H9 (cell line): ENCODE measurements around the gene H2AZ2. TPM values are rescaled to one million over a fixed set of nuclear protein-coding genes. Genes with fewer than 3 reads are reported as not detected.
A peak's percentile ranks its signal among the peaks of the same experiment; 100 is the strongest.
"Not testable (repeated sequence)": the region's sequence is repeated elsewhere in the genome, so short reads cannot be mapped to it uniquely, and the experiment has no call there.

ENCODE experiments used
- DNase-seq: peaks from one replicate; pipeline ENCODE4 v3.0.0-alpha.2; 2017
- H2AFZ ChIP-seq: one replicate; pipeline ENCODE4 v1.6.1; 2013; ENCODE audit warnings: mild to moderate bottlenecking, low read length, control low read depth, moderate library complexity
- H2AK5ac ChIP-seq: 2 replicates; pipeline ENCODE4 v1.6.1; 2013; ENCODE audit warnings: low read length, control low read depth, mixed read lengths; ENCODE audit not compliant: insufficient read length
- H2BK120ac ChIP-seq: one replicate; pipeline ENCODE4 v1.6.1; 2013; ENCODE audit warnings: low read depth, mild to moderate bottlenecking, low read length, control low read depth, inconsistent platforms; ENCODE audit not compliant: poor library complexity, severe bottlenecking
- H2BK12ac ChIP-seq: 2 replicates; pipeline ENCODE4 v1.6.1; 2013; ENCODE audit warnings: low read length, control low read depth, mixed read lengths, low read depth; ENCODE audit not compliant: insufficient read length
- H2BK15ac ChIP-seq: 2 replicates; pipeline ENCODE4 v1.6.1; 2013; ENCODE audit warnings: low read depth, low read length, control low read depth
- H2BK20ac ChIP-seq: one replicate; pipeline ENCODE4 v1.6.1; 2013; ENCODE audit warnings: low read depth, mild to moderate bottlenecking, low read length, control low read depth, inconsistent platforms; ENCODE audit not compliant: poor library complexity, severe bottlenecking
- H2BK5ac ChIP-seq: 2 replicates; pipeline ENCODE4 v1.6.1; 2013; ENCODE audit warnings: low read length, control low read depth, mixed read lengths; ENCODE audit not compliant: insufficient read length
- H3K14ac ChIP-seq: 2 replicates; pipeline ENCODE4 v1.6.1; 2013; ENCODE audit warnings: low read length, control low read depth; ENCODE audit not compliant: insufficient read depth
- H3K18ac ChIP-seq: 2 replicates; pipeline ENCODE4 v1.6.1; 2013; ENCODE audit warnings: low read depth, mild to moderate bottlenecking, mixed read lengths, low read length, control low read depth; ENCODE audit not compliant: insufficient read length
- H3K23ac ChIP-seq: 2 replicates; pipeline ENCODE4 v1.6.1; 2013; ENCODE audit warnings: low read length, control low read depth, mixed read lengths, low read depth; ENCODE audit not compliant: insufficient read length
- H3K23me2 ChIP-seq: 2 replicates; pipeline ENCODE4 v1.6.1; 2013; ENCODE audit warnings: low read depth, mild to moderate bottlenecking, mixed read lengths, low read length, control low read depth; ENCODE audit not compliant: insufficient read length, poor library complexity, severe bottlenecking
- H3K27ac ChIP-seq: 2 replicates; pipeline ENCODE4 v1.5.1; 2013; ENCODE audit warnings: low read length, control low read depth, mixed read lengths, low read depth; ENCODE audit not compliant: insufficient read length
- H3K27me3 ChIP-seq: 2 replicates; pipeline ENCODE4 v1.6.1; 2013; ENCODE audit warnings: low read length, control low read depth, inconsistent platforms; ENCODE audit not compliant: insufficient read depth
- H3K4ac ChIP-seq: 2 replicates; pipeline ENCODE4 v1.6.1; 2013; ENCODE audit warnings: low read depth, mild to moderate bottlenecking, control low read depth, inconsistent platforms, low read length, moderate library complexity
- H3K4me1 ChIP-seq: 2 replicates; pipeline ENCODE4 v1.6.1; 2013; ENCODE audit warnings: low read length, control low read depth, inconsistent platforms; ENCODE audit not compliant: insufficient read depth
- H3K4me2 ChIP-seq: 2 replicates; pipeline ENCODE4 v1.6.1; 2013; ENCODE audit warnings: low read length, control low read depth, mixed read lengths; ENCODE audit not compliant: insufficient read length, insufficient read depth
- H3K56ac ChIP-seq: 2 replicates; pipeline ENCODE4 v1.6.1; 2013; ENCODE audit warnings: low read depth, mild to moderate bottlenecking, mixed read lengths, low read length, control low read depth; ENCODE audit not compliant: insufficient read length
- H3K79me1 ChIP-seq: 2 replicates; pipeline ENCODE4 v1.6.1; 2013; ENCODE audit warnings: low read depth, mild to moderate bottlenecking, moderate library complexity, low read length, control low read depth, inconsistent platforms; ENCODE audit not compliant: insufficient read depth, poor library complexity, severe bottlenecking
- H3K79me2 ChIP-seq: 2 replicates; pipeline ENCODE4 v1.6.1; 2013; ENCODE audit warnings: low read length, control low read depth, inconsistent platforms; ENCODE audit not compliant: insufficient read depth
- H3K9ac ChIP-seq: 2 replicates; pipeline ENCODE4 v1.6.1; 2013; ENCODE audit warnings: low read length, control low read depth, mixed read lengths; ENCODE audit not compliant: insufficient read length; ENCODE audit errors: extremely low read depth
- H3K9me3 ChIP-seq: one replicate; pipeline ENCODE4 v1.6.1; 2013; ENCODE audit warnings: low read depth, low read length, inconsistent platforms; ENCODE audit not compliant: control insufficient read depth
- H3T11ph ChIP-seq: one replicate; pipeline ENCODE4 v1.6.1; 2013; ENCODE audit warnings: mild to moderate bottlenecking, low read length, control low read depth, inconsistent platforms
- H4K20me1 ChIP-seq: one replicate; pipeline ENCODE4 v1.6.1; 2013; ENCODE audit not compliant: control insufficient read depth, insufficient read length, insufficient read depth
- H4K5ac ChIP-seq: 2 replicates; pipeline ENCODE4 v1.6.1; 2013; ENCODE audit warnings: low read depth, mild to moderate bottlenecking, mixed read lengths, low read length, control low read depth; ENCODE audit not compliant: insufficient read length
- H4K8ac ChIP-seq: replicated peaks from 2 replicates; pipeline ENCODE4 v1.6.1; 2013; ENCODE audit warnings: low read length, control low read depth, mixed read lengths, low read depth; ENCODE audit not compliant: insufficient read length
- H4K91ac ChIP-seq: 2 replicates; pipeline ENCODE4 v1.6.1; 2013; ENCODE audit warnings: low read depth, mild to moderate bottlenecking, moderate library complexity, mixed read lengths, low read length, control low read depth; ENCODE audit not compliant: insufficient read length
- H3K27ac Mint-ChIP-seq, 3 experiments: 2 replicates in 2 of 3; 3 replicates in 1 of 3; pipeline ENCODE4 v1.8.0; 2020 to 2021; ENCODE audit warnings: mixed read lengths in 3 of 3, mild to moderate bottlenecking in 1 of 3, moderate library complexity in 1 of 3
- H3K27me3 Mint-ChIP-seq: 2 replicates; pipeline ENCODE4 v1.8.0; 2021; ENCODE audit warnings: low read depth, mild to moderate bottlenecking, moderate library complexity, mixed read lengths
- H3K36me3 Mint-ChIP-seq, 3 experiments: 2 replicates in 2 of 3; 3 replicates in 1 of 3; pipeline ENCODE4 v1.8.0; 2020 to 2021; ENCODE audit warnings: low read depth in 3 of 3, mixed read lengths in 3 of 3; ENCODE audit not compliant: insufficient read depth in 1 of 3
- H3K4me1 Mint-ChIP-seq, 2 experiments: 2 replicates each; pipeline ENCODE4 v1.8.0; 2020; ENCODE audit warnings: mixed read lengths in 2 of 2
- H3K4me3 Mint-ChIP-seq, 2 experiments: 2 replicates in 1 of 2; 3 replicates in 1 of 2; pipeline ENCODE4 v1.8.0; 2020 to 2021; ENCODE audit warnings: mild to moderate bottlenecking in 2 of 2, mixed read lengths in 2 of 2, moderate library complexity in 1 of 2
- H3K9me3 Mint-ChIP-seq, 2 experiments: 2 replicates in 1 of 2; 3 replicates in 1 of 2; pipeline ENCODE4 v1.8.0; 2020; ENCODE audit warnings: mild to moderate bottlenecking in 2 of 2, mixed read lengths in 2 of 2, moderate library complexity in 1 of 2
- CTCF ChIP-seq: fragments of 200-600 bp; sonication (generic); conservative IDR thresholded peaks from 3 replicates; pipeline ENCODE4 v1.8.0; 2021; ENCODE audit warnings: antibody characterized with exemption, mild to moderate bottlenecking
- WGBS: extraction: QIAGEN DNeasy Blood & Tissue Kit; methylation state at CpG from one replicate; pipeline ENCODE4 v1.1.7; 2013; ENCODE audit warnings: missing lambda C conversion rate, low lambda C conversion rate, mixed read lengths; ENCODE audit not compliant: insufficient read length; ENCODE audit errors: extremely low coverage; 5-methylcytosine and 5-hydroxymethylcytosine counted together
- total RNA-seq: library from RNA; stranded (reverse); gene quantifications from 2 replicates; pipeline ENCODE4 v1.2.1, GENCODE V29; 2021

Gene H2AZ2
- total RNA-seq, 1 experiment from 2014 or later = 208 TPM

- no peak overlapping the region for H2BK15ac ChIP-seq
- no peak overlapping the region for H4K91ac ChIP-seq
- peak overlapping the region; percentile 91 for H3K4me2 ChIP-seq
- H3K23ac ChIP-seq = no peak overlapping the region
- H3K27ac ChIP-seq = peak overlapping the region; percentile 81
- no peak overlapping the region for H2BK12ac ChIP-seq
- no CpG with 5 or more reads among the region's 12 CpGs for WGBS
- Mint-ChIP-seq H3K9me3 (no peaks in the 10 kb centered on the region), H3K27me3 (no peaks in the 10 kb centered on the region), H3K4me1 (peaks cover 8 to 19% of the 10 kb centered on the region in 2 experiments), H3K36me3 (peaks cover 6 to 12% (median 11%) of the 10 kb centered on the region in 3 experiments), H3K4me3 (peak overlapping the region; percentile 97 to 99), H3K27ac (peak overlapping the region; percentile 99; a peak in 6 of 7 replicates)
- H3K79me2 ChIP-seq = peaks cover 23% of the 10 kb centered on the region; the same call in 1 of the 2 replicates
- no peak overlapping the region for H3K4ac ChIP-seq
- no peaks in the 10 kb centered on the region for H3K4me1 ChIP-seq
- H3K27me3 ChIP-seq = no peaks in the 10 kb centered on the region
- no peaks in the 10 kb centered on the region for H3K23me2 ChIP-seq
- H2BK5ac ChIP-seq = peak overlapping the region; percentile 65
- H3K9ac ChIP-seq = peak overlapping the region; percentile 99
- peak overlapping the region; percentile 90; the same call in 1 of the 2 replicates for H3K14ac ChIP-seq
- TF ChIP-seq CTCF = no peak
- no peak overlapping the region for H3K56ac ChIP-seq
- no peaks in the 10 kb centered on the region for H4K20me1 ChIP-seq
- DNase-seq = no peak
- peak overlapping the region; percentile 75 for H3K18ac ChIP-seq
- no peak overlapping the region for H4K5ac ChIP-seq
- no peaks in the 10 kb centered on the region for H3K9me3 ChIP-seq
- H2AK5ac ChIP-seq = no peak overlapping the region
- no peak overlapping the region for H4K8ac ChIP-seq
- no peak overlapping the region for H2BK120ac ChIP-seq
- no peak overlapping the region for H2BK20ac ChIP-seq
- no peak overlapping the region for H3T11ph ChIP-seq
- peaks cover 3% of the 10 kb centered on the region for H3K79me1 ChIP-seq
- no peak overlapping the region for H2AFZ ChIP-seq
These were observed 925 bp downstream of the H2AZ2 start for GRCh38 chr7:44846816-44847508.

- H3K23me2 ChIP-seq, H2AK5ac ChIP-seq, H3K9me3 Mint-ChIP-seq, H2BK12ac ChIP-seq, H3K4me1 ChIP-seq, H3K79me1 ChIP-seq, H3K27me3 Mint-ChIP-seq, H3T11ph ChIP-seq, H3K27ac ChIP-seq, H2BK5ac ChIP-seq, H4K8ac ChIP-seq, H4K20me1 ChIP-seq, H2AFZ ChIP-seq, H3K23ac ChIP-seq, H3K27me3 ChIP-seq, H3K9me3 ChIP-seq, H3K27ac Mint-ChIP-seq, H2BK20ac ChIP-seq, H3K14ac ChIP-seq, H3K9ac ChIP-seq, DNase-seq, H3K18ac ChIP-seq, H3K4ac ChIP-seq, H2BK120ac ChIP-seq, H2BK15ac ChIP-seq, H4K91ac ChIP-seq, H3K56ac ChIP-seq, H4K5ac ChIP-seq: not testable (repeated sequence)
- H3K4me1 Mint-ChIP-seq = peaks cover 8 to 19% of the 10 kb centered on the region in 2 experiments
- H3K36me3 Mint-ChIP-seq = peaks cover 9 to 17% (median 17%) of the 10 kb centered on the region in 3 experiments
- peak overlapping the region; percentile 97 to 99 for H3K4me3 Mint-ChIP-seq
- no CpG with 5 or more reads among the region's 11 CpGs for WGBS
- Histone ChIP-seq H3K4me2 (peak overlapping the region; percentile 91), H3K79me2 (peaks cover 23% of the 10 kb centered on the region; the same call in 1 of the 2 replicates)
These were observed 1.5 kb downstream of the H2AZ2 start for GRCh38 chr7:44846390-44846789.
